ENCODE measurements around the gene CCNC.

GRCh38 chr6:99522531-99522930, 45.9 kb downstream of the CCNC start:
- TF ChIP-seq, protein P1, sequence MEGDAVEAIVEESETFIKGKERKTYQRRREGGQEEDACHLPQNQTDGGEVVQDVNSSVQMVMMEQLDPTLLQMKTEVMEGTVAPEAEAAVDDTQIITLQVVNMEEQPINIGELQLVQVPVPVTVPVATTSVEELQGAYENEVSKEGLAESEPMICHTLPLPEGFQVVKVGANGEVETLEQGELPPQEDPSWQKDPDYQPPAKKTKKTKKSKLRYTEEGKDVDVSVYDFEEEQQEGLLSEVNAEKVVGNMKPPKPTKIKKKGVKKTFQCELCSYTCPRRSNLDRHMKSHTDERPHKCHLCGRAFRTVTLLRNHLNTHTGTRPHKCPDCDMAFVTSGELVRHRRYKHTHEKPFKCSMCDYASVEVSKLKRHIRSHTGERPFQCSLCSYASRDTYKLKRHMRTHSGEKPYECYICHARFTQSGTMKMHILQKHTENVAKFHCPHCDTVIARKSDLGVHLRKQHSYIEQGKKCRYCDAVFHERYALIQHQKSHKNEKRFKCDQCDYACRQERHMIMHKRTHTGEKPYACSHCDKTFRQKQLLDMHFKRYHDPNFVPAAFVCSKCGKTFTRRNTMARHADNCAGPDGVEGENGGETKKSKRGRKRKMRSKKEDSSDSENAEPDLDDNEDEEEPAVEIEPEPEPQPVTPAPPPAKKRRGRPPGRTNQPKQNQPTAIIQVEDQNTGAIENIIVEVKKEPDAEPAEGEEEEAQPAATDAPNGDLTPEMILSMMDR (IDR thresholded peaks at IDR 0.05) = no peak
- no peak for TF ChIP-seq POLR2A (IDR thresholded peaks at IDR 0.05)
